HG03025 (cell line): ENCODE results near the gene STAT1.

Experiments used
- ATAC-seq: cut with Tn5 transposase; IDR thresholded peaks from one replicate; pipeline ENCODE4 v1.9.1; 2021; ENCODE audit warnings: mild to moderate bottlenecking, moderate library complexity; ENCODE audit not compliant: unreplicated experiment, low FRiP score

Gene STAT1

GRCh38 chr2:190986221-190986953, 27.6 kb downstream of the STAT1 start:
- no peak for ATAC-seq

GRCh38 chr2:190984595-190984994, 29.4 kb downstream of the STAT1 start:
- no peak for ATAC-seq

GRCh38 chr2:190982262-190983034, 31.5 kb downstream of the STAT1 start:
- ATAC-seq, result no peak

GRCh38 chr2:190981733-190982132, 32.2 kb downstream of the STAT1 start:
- ATAC-seq, result no peak

- ATAC-seq, result no peak
Observed at GRCh38 chr2:190981333-190981732, 32.6 kb downstream of the STAT1 start.

- ATAC-seq, result no peak
Observed at GRCh38 chr2:190980630-190981209, 33.3 kb downstream of the STAT1 start.

- no peak for ATAC-seq
Observed at GRCh38 chr2:190979906-190980629, 33.9 kb downstream of the STAT1 start.

- no peak for ATAC-seq
Observed at GRCh38 chr2:190978389-190979053, 35.5 kb downstream of the STAT1 start.

- no peak for ATAC-seq
Observed at GRCh38 chr2:190977505-190977904, 36.5 kb downstream of the STAT1 start.

- ATAC-seq, result no peak
Observed at GRCh38 chr2:190976521-190976920, 37.5 kb downstream of the STAT1 start.

- ATAC-seq, result no peak
Observed at GRCh38 chr2:190974629-190975361, 39.2 kb downstream of the STAT1 start.

GRCh38 chr2:190973726-190974628, 40.0 kb downstream of the STAT1 start:
- no peak for ATAC-seq

- ATAC-seq, result no peak
Observed at GRCh38 chr2:190973262-190973661, 40.7 kb downstream of the STAT1 start.

- no peak for ATAC-seq
Observed at GRCh38 chr2:190972846-190973245, 41.1 kb downstream of the STAT1 start.

- ATAC-seq, result no peak
Observed at GRCh38 chr2:190972213-190972612, 41.8 kb downstream of the STAT1 start.

- ATAC-seq, result no peak
Observed at GRCh38 chr2:190970873-190971506, 43.0 kb downstream of the STAT1 start.

- ATAC-seq, result no peak
Observed at GRCh38 chr2:190970160-190970559, 43.8 kb downstream of the STAT1 start.

- ATAC-seq, result no peak
Observed at GRCh38 chr2:190968522-190968921, 45.4 kb downstream of the STAT1 start.
